ENCODE measurements around the gene PATJ. TPM values are rescaled to one million over a fixed set of nuclear protein-coding genes. Genes with fewer than 3 reads are reported as not detected.

PATJ gene
- total and polyA plus RNA-seq, 2 of the 13 experiments (the other 11 are each of a cell fraction or from before 2014, with no cell fraction given) = 6.2 to 16.8 TPM

DNA sequence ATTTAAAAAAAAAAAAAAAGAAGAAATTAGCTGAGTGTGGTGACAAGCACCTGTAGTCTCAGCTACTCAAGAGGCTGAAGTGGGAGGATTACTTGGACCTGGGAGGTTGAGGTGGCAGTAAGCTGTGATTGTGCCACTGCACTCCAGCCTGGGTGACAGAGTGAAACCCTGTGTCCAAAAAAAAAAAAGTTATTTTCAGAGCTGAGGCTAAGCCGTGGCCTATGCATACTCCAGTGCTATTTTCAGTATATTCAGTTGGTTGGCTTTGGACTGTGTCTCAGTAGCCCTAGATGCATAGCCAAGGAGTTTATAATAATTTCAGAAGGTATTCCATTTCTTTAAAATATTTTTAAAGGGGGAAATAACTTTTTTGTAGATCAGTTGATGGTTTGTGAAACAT lies 311.9 kb downstream of the PATJ start:
- FAIRE-seq = no peak
- no peaks in the 10 kb centered on the region for H3K9me3 ChIP-seq (ENCODE audit: low read length)
- intact Hi-C loops (cut with micrococcal nuclease; ENCODE audit: unreplicated experiment) = no loop called here
- H3K9ac ChIP-seq (ENCODE audit: insufficient read depth, low read depth, low read length) = no peak overlapping the region
- 0 out of 5 replicates have a peak, but pooled peaks cover 0 to 2% of the 10 kb centered on the region in 2 experiments for H3K36me3 ChIP-seq (replicated peaks in 1 of 2; ENCODE audit: control insufficient read depth in 1 of 2, insufficient read depth in 2 of 2, low read length in 2 of 2)
- no peak overlapping the region for H3K27ac ChIP-seq (ENCODE audit: extremely low read length, insufficient read depth, low read length)
- ATAC-seq = no peak
- no peaks in the 10 kb centered on the region for H3K4me1 ChIP-seq (ENCODE audit: insufficient read depth, low read length)
- no peak for DNase-seq (ENCODE audit: low spot score)
- H3K79me2 ChIP-seq (ENCODE audit: insufficient read depth, low read length) = no peaks in the 10 kb centered on the region
- WGBS (ENCODE audit: low lambda C conversion rate) = 95% methylated on average over 1 of the region's 1 CpG
- no peaks in the 10 kb centered on the region for H3K27me3 ChIP-seq (ENCODE audit: control insufficient read depth in 1 of 2, insufficient read depth in 2 of 2, low read length in 2 of 2)
- no peaks in the 10 kb centered on the region for H4K20me1 ChIP-seq (ENCODE audit: insufficient read depth, low read length)
- ChIA-PET CTCF (ENCODE audit: low intra/inter-chr PET ratio, low total read pairs) (no interaction called here), POLR2A (no interaction called here)
- H3K4me3 ChIP-seq (replicated peaks in 1 of 3; ENCODE audit: insufficient read depth in 1 of 3, low read depth in 2 of 3, low read length in 3 of 3) = no peak overlapping the region
- BruUV-seq (replicated peaks) = no TSS peak
- in situ Hi-C loops (cut with HindIII; ENCODE audit: extremely low pct_ligation_motif_present, low pct_unique_long_range_greater_than_20kb) = no loop called here
- H2AFZ ChIP-seq (ENCODE audit: low read length) = no peak overlapping the region
- H3K4me2 ChIP-seq (ENCODE audit: low read depth, low read length) = no peak overlapping the region
- TF ChIP-seq POLR2AphosphoS2 (IDR thresholded peaks at IDR 0.05; ENCODE audit: low read depth, low read length) = no peak
- TF ChIP-seq, protein P1, sequence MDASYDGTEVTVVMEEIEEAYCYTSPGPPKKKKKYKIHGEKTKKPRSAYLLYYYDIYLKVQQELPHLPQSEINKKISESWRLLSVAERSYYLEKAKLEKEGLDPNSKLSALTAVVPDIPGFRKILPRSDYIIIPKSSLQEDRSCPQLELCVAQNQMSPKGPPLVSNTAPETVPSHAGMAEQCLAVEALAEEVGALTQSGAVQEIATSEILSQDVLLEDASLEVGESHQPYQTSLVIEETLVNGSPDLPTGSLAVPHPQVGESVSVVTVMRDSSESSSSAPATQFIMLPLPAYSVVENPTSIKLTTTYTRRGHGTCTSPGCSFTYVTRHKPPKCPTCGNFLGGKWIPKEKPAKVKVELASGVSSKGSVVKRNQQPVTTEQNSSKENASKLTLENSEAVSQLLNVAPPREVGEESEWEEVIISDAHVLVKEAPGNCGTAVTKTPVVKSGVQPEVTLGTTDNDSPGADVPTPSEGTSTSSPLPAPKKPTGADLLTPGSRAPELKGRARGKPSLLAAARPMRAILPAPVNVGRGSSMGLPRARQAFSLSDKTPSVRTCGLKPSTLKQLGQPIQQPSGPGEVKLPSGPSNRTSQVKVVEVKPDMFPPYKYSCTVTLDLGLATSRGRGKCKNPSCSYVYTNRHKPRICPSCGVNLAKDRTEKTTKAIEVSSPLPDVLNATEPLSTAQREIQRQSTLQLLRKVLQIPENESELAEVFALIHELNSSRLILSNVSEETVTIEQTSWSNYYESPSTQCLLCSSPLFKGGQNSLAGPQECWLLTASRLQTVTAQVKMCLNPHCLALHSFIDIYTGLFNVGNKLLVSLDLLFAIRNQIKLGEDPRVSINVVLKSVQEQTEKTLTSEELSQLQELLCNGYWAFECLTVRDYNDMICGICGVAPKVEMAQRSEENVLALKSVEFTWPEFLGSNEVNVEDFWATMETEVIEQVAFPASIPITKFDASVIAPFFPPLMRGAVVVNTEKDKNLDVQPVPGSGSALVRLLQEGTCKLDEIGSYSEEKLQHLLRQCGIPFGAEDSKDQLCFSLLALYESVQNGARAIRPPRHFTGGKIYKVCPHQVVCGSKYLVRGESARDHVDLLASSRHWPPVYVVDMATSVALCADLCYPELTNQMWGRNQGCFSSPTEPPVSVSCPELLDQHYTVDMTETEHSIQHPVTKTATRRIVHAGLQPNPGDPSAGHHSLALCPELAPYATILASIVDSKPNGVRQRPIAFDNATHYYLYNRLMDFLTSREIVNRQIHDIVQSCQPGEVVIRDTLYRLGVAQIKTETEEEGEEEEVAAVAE (CRISPR knock-in tag; IDR thresholded peaks at IDR 0.05; ENCODE audit: borderline replicate concordance) = no peak
- no peak for TF ChIP-seq FOXM1 (CRISPR knock-in tag; IDR thresholded peaks at IDR 0.05)
- no peak for TF ChIP-seq ZFAT (CRISPR knock-in tag; conservative IDR thresholded peaks at IDR 0.05)
- TF ChIP-seq, protein P2, sequence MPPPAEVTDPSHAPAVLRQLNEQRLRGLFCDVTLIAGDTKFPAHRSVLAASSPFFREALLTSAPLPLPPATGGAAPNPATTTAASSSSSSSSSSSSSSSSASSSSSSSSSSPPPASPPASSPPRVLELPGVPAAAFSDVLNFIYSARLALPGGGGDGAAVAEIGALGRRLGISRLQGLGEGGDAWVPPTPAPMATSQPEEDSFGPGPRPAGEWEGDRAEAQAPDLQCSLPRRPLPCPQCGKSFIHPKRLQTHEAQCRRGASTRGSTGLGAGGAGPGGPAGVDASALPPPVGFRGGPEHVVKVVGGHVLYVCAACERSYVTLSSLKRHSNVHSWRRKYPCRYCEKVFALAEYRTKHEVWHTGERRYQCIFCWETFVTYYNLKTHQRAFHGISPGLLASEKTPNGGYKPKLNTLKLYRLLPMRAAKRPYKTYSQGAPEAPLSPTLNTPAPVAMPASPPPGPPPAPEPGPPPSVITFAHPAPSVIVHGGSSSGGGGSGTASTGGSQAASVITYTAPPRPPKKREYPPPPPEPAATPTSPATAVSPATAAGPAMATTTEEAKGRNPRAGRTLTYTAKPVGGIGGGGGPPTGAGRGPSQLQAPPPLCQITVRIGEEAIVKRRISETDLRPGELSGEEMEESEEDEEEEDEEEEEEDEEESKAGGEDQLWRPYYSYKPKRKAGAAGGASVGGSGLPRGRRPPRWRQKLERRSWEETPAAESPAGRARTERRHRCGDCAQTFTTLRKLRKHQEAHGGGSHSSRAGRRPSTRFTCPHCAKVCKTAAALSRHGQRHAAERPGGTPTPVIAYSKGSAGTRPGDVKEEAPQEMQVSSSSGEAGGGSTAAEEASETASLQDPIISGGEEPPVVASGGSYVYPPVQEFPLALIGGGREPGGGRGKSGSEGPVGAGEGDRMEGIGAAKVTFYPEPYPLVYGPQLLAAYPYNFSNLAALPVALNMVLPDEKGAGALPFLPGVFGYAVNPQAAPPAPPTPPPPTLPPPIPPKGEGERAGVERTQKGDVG (CRISPR knock-in tag; IDR thresholded peaks at IDR 0.05; ENCODE audit: borderline replicate concordance) = no peak
- no peak for TF ChIP-seq SRY (CRISPR knock-in tag; IDR thresholded peaks at IDR 0.05)
- TF ChIP-seq MAF1 (CRISPR knock-in tag; IDR thresholded peaks at IDR 0.05; ENCODE audit: borderline replicate concordance) = no peak
- TF ChIP-seq ZNF253 (CRISPR knock-in tag; IDR thresholded peaks at IDR 0.05; ENCODE audit: borderline replicate concordance) = no peak
- no peak for TF ChIP-seq SP140L (CRISPR knock-in tag; IDR thresholded peaks at IDR 0.05; ENCODE audit: borderline replicate concordance)
- TF ChIP-seq HOXD1 (CRISPR knock-in tag; IDR thresholded peaks at IDR 0.05) = no peak
- TF ChIP-seq YEATS2 (CRISPR knock-in tag; IDR thresholded peaks at IDR 0.05; ENCODE audit: borderline replicate concordance) = no peak
